Thoracic aorta (tissue), 2 donors: ENCODE results near the gene LPAR5. TPM values are rescaled to one million over a fixed set of nuclear protein-coding genes. Genes with fewer than 3 reads are reported as not detected.

ENCODE experiments used
- ATAC-seq: fragments of 150-250 bp; one replicate; pipeline ENCODE4 v1.8.0; 2017; ENCODE audit warnings: low read depth; ENCODE audit not compliant: insufficient number of reproducible peaks, low FRiP score
- DNase-seq: peaks from one replicate; pipeline ENCODE4 v3.0.0-alpha.2; 2020; ENCODE audit warnings: low spot score
- H3K27ac ChIP-seq, 2 donors: fragments of 200-600 bp; sonication (generic); 1 replicate in 1 of 2; 2 replicates in 1 of 2; pipeline ENCODE4 v1.5.1; 2016; ENCODE audit warnings: mild to moderate bottlenecking in 2 of 2, moderate library complexity in 2 of 2
- H3K27me3 ChIP-seq: fragments of 200-600 bp; sonication (generic); replicated peaks from 2 replicates; pipeline ENCODE4 v1.6.0; 2016; ENCODE audit warnings: mild to moderate bottlenecking; ENCODE audit not compliant: insufficient read depth
- H3K36me3 ChIP-seq: fragments of 200-600 bp; sonication (generic); one replicate; pipeline ENCODE4 v1.5.1; 2016
- H3K4me1 ChIP-seq, 2 donors: fragments of 200-600 bp; sonication (generic); 1 replicate in 1 of 2; 2 replicates in 1 of 2; pipeline versions ENCODE4 v1.5.1 to v1.6.0; 2016; ENCODE audit warnings: low read depth in 2 of 2, mild to moderate bottlenecking in 1 of 2; ENCODE audit not compliant: control insufficient read depth in 1 of 2
- H3K4me3 ChIP-seq: fragments of 200-600 bp; sonication (generic); 2 replicates; pipeline ENCODE4 v1.5.1; 2016; ENCODE audit warnings: mild to moderate bottlenecking
- H3K9me3 ChIP-seq: fragments of 200-600 bp; sonication (generic); 2 replicates; pipeline ENCODE4 v1.5.1; 2016
- CTCF ChIP-seq: fragments of 200-600 bp; sonication (generic); IDR thresholded peaks from one replicate; pipeline ENCODE4 v1.5.1; 2019; ENCODE audit warnings: antibody characterized with exemption
- total RNA-seq, 2 donors: library from RNA; depleted of rRNA; stranded (reverse); fragments of >200 nt; gene quantifications; one replicate each; pipeline versions ENCODE4 v1.1.0 to v1.2.3, GENCODE V29; 2016

Gene LPAR5
- total RNA-seq, 2 donors from 2014 or later, result 4.8 to 6.8 TPM

GRCh38 chr12:6606331-6607131, 29.2 kb downstream of the LPAR5 start:
- H3K36me3 ChIP-seq, result peaks cover 7% of the 10 kb centered on the region
- no peaks in the 10 kb centered on the region for H3K27me3 ChIP-seq
- DNase-seq (peak; percentile 43), ATAC-seq (peak; percentile 16)
- peak overlapping the region; percentile 92 for H3K4me3 ChIP-seq
- H3K9me3 ChIP-seq, result no peaks in the 10 kb centered on the region
- no peak for TF ChIP-seq CTCF
- H3K4me1 ChIP-seq, result peaks cover 28 to 43% of the 10 kb centered on the region in 2 donors
- peak overlapping the region; percentile 91 to 93 for H3K27ac ChIP-seq

- Histone ChIP-seq H3K27me3 (no peaks in the 10 kb centered on the region), H3K36me3 (peaks cover 16% of the 10 kb centered on the region), H3K4me3 (peak overlapping the region; percentile 92), H3K4me1 (peaks cover 28 to 41% of the 10 kb centered on the region in 2 donors), H3K9me3 (no peaks in the 10 kb centered on the region), H3K27ac (peak overlapping the region; percentile 91 to 93)
- TF ChIP-seq CTCF, result no peak
- DNase-seq, result no peak
- no peak for ATAC-seq
These were observed 30.1 kb downstream of the LPAR5 start for GRCh38 chr12:6605421-6606330.

- TF ChIP-seq CTCF, result no peak
- H3K9me3 ChIP-seq, result no peaks in the 10 kb centered on the region
- no peaks in the 10 kb centered on the region for H3K27me3 ChIP-seq
- ATAC-seq (no peak), DNase-seq (no peak)
- peak overlapping the region; percentile 92 for H3K4me3 ChIP-seq
- H3K36me3 ChIP-seq, result peaks cover 28% of the 10 kb centered on the region
- H3K27ac ChIP-seq, result peak overlapping the region; percentile 41 to 93
- H3K4me1 ChIP-seq, result peaks cover 28 to 41% of the 10 kb centered on the region in 2 donors
These were observed 31.3 kb downstream of the LPAR5 start for GRCh38 chr12:6604259-6605029.

- TF ChIP-seq CTCF, result no peak
- Histone ChIP-seq H3K4me3 (peak overlapping the region; percentile 92), H3K9me3 (no peaks in the 10 kb centered on the region), H3K27me3 (no peaks in the 10 kb centered on the region), H3K27ac (peak overlapping the region; percentile 51 to 93), H3K36me3 (peaks cover 41% of the 10 kb centered on the region), H3K4me1 (peaks cover 28 to 38% of the 10 kb centered on the region in 2 donors)
- DNase-seq, result peak; percentile 21
- no peak for ATAC-seq
These were observed 32.6 kb downstream of the LPAR5 start for GRCh38 chr12:6603095-6603567.
